HepG2 (cell line): ENCODE measurements around the gene GGA2. TPM values are rescaled to one million over a fixed set of nuclear protein-coding genes. Genes with fewer than 3 reads are reported as not detected.

Experiments used
- AGO1 ChIP-seq: fragments of 200-400 bp; formaldehyde crosslinking; IDR thresholded peaks from 2 replicates; pipeline ENCODE4 v1.6.1; 2017; ENCODE audit warnings: mild to moderate bottlenecking, low read depth, low read length, moderate library complexity; ENCODE audit not compliant: poor library complexity, severe bottlenecking
- ATF7-NPFF ChIP-seq: sonication (generic); formaldehyde crosslinking; IDR thresholded peaks from 2 replicates; pipeline ENCODE4 v1.8.1; 2023; ENCODE audit warnings: mild to moderate bottlenecking, low read depth, missing genetic modification reagents, moderate library complexity
- BCL3 ChIP-seq: sonication (generic); formaldehyde crosslinking; IDR thresholded peaks from 2 replicates; pipeline ENCODE4 v1.5.1; 2020; ENCODE audit warnings: mild to moderate bottlenecking, missing genetic modification reagents, moderate library complexity
- BORCS8-MEF2B ChIP-seq: sonication (generic); formaldehyde crosslinking; IDR thresholded peaks from 2 replicates; pipeline ENCODE4 v1.8.0; 2022; ENCODE audit warnings: mild to moderate bottlenecking, missing genetic modification reagents
- EEA1 ChIP-seq: sonication (generic); formaldehyde crosslinking; IDR thresholded peaks from 2 replicates; pipeline ENCODE4 v1.5.1; 2020; ENCODE audit warnings: mild to moderate bottlenecking, missing genetic modification reagents, borderline replicate concordance
- EED ChIP-seq: sonication (generic); formaldehyde crosslinking; IDR thresholded peaks from 2 replicates; pipeline ENCODE4 v1.5.0; 2020; ENCODE audit warnings: mild to moderate bottlenecking, missing genetic modification reagents
- HES4 ChIP-seq: sonication (generic); formaldehyde crosslinking; IDR thresholded peaks from 2 replicates; pipeline ENCODE4 v1.9.0; 2021; ENCODE audit warnings: mild to moderate bottlenecking, missing genetic modification reagents, borderline replicate concordance
- KDM4B ChIP-seq: sonication (generic); formaldehyde crosslinking; IDR thresholded peaks from 2 replicates; pipeline ENCODE4 v1.4.0; 2020; ENCODE audit warnings: missing genetic modification reagents
- NR0B2 ChIP-seq: sonication (generic); formaldehyde crosslinking; IDR thresholded peaks from 2 replicates; pipeline ENCODE4 v1.4.0; 2020; ENCODE audit warnings: mild to moderate bottlenecking, missing genetic modification reagents
- NRL ChIP-seq: sonication (generic); formaldehyde crosslinking; IDR thresholded peaks from 2 replicates; pipeline ENCODE4 v1.5.0; 2020; ENCODE audit warnings: missing genetic modification reagents, mild to moderate bottlenecking, moderate library complexity, borderline replicate concordance
- PHF8 ChIP-seq: sonication (generic); formaldehyde crosslinking; IDR thresholded peaks from 2 replicates; pipeline ENCODE4 v1.5.0; 2020; ENCODE audit warnings: missing genetic modification reagents
- PTBP1 ChIP-seq: fragments of 200-400 bp; formaldehyde crosslinking; IDR thresholded peaks from 2 replicates; pipeline ENCODE4 v1.6.1; 2018; ENCODE audit warnings: low read length, low read depth; ENCODE audit not compliant: poor library complexity, severe bottlenecking
- RBAK ChIP-seq: sonication (generic); formaldehyde crosslinking; IDR thresholded peaks from 2 replicates; pipeline ENCODE4 v1.5.1; 2020; ENCODE audit warnings: mild to moderate bottlenecking, missing genetic modification reagents
- SMAD9 ChIP-seq: sonication (generic); formaldehyde crosslinking; IDR thresholded peaks from 2 replicates; pipeline ENCODE4 v1.5.1; 2020; ENCODE audit warnings: mild to moderate bottlenecking, missing genetic modification reagents
- TARDBP ChIP-seq: sonication (generic); formaldehyde crosslinking; IDR thresholded peaks from 2 replicates; pipeline ENCODE4 v1.8.0; 2022; ENCODE audit warnings: mild to moderate bottlenecking, missing genetic modification reagents
- ZBTB14 ChIP-seq: sonication (generic); formaldehyde crosslinking; IDR thresholded peaks from 2 replicates; pipeline ENCODE4 v1.4.0; 2020; ENCODE audit warnings: missing genetic modification reagents
- ZBTB20 ChIP-seq: sonication (generic); formaldehyde crosslinking; IDR thresholded peaks from 2 replicates; pipeline ENCODE4 v1.8.1; 2023; ENCODE audit warnings: missing genetic modification reagents, low read depth, mild to moderate bottlenecking, borderline replicate concordance
- ZFX ChIP-seq: sonication (generic); formaldehyde crosslinking; IDR thresholded peaks from 2 replicates; pipeline ENCODE4 v1.4.0; 2020; ENCODE audit warnings: mild to moderate bottlenecking, low read depth, missing genetic modification reagents, moderate library complexity
- ZNF329 ChIP-seq: sonication (generic); formaldehyde crosslinking; IDR thresholded peaks from 2 replicates; pipeline ENCODE4 v1.9.0; 2021; ENCODE audit warnings: low read depth, mild to moderate bottlenecking, missing genetic modification reagents
- ZNF737 ChIP-seq: sonication (generic); formaldehyde crosslinking; IDR thresholded peaks from 2 replicates; pipeline ENCODE4 v1.5.0; 2020; ENCODE audit warnings: missing genetic modification reagents, mild to moderate bottlenecking, borderline replicate concordance
- ZNF747 ChIP-seq: sonication (generic); formaldehyde crosslinking; IDR thresholded peaks from 2 replicates; pipeline ENCODE4 v1.8.1; 2023; ENCODE audit warnings: missing genetic modification reagents, mild to moderate bottlenecking, borderline replicate concordance
- ZSCAN21 ChIP-seq: sonication (generic); formaldehyde crosslinking; IDR thresholded peaks from 2 replicates; pipeline ENCODE4 v1.8.0; 2022; ENCODE audit warnings: mild to moderate bottlenecking, missing genetic modification reagents, moderate library complexity, borderline replicate concordance
- ZZZ3 ChIP-seq: sonication (generic); formaldehyde crosslinking; IDR thresholded peaks from 2 replicates; pipeline ENCODE4 v1.4.0; 2020; ENCODE audit warnings: missing genetic modification reagents, mild to moderate bottlenecking, borderline replicate concordance
- polyA plus RNA-seq, 8 experiments: library from polyadenylated mRNA; depleted of rRNA in 3 of 8; stranded (reverse) in 7 of 8; unstranded in 1 of 8; fragments of >200 nt; fragmentation: Illumina TruSeq in 4 of 8; extraction: Trizol in 4 of 8; gene quantifications; 2 replicates each; pipeline versions ENCODE4 v1.2.1 to v1.2.3, GENCODE V29; 2011 to 2016; ENCODE audit warnings: low read depth in 4 of 8, missing spikeins in 1 of 8, mixed read lengths in 1 of 8; ENCODE audit not compliant: insufficient read depth in 1 of 8
- total RNA-seq, 5 experiments: library from RNA; depleted of rRNA; stranded (reverse); fragments of >200 nt; fragmentation: Illumina TruSeq; extraction: Trizol; gene quantifications; 2 replicates each; pipeline ENCODE4 v1.2.3, GENCODE V29; 2016; ENCODE audit warnings: low read depth in 1 of 5
- TF ChIP-seq, protein P1 (sequence below): sonication (generic); formaldehyde crosslinking; IDR thresholded peaks from 2 replicates; pipeline ENCODE4 v1.5.0; 2020; ENCODE audit warnings: missing genetic modification reagents

GGA2 gene
- total and polyA plus RNA-seq, 2 of the 13 experiments (the other 11 are each of a cell fraction or from before 2014, with no cell fraction given) = 51.5 to 69.8 TPM

GRCh38 chr16:23557779-23558702, 47.7 kb upstream of the GGA2 start (continued):
- TF ChIP-seq ZSCAN21 (CRISPR knock-in tag) (0 out of 2 replicates have a peak, but pooled peaks have one; percentile 20), TARDBP (CRISPR knock-in tag) (peak; percentile 12; the same call in 1 of the 2 replicates), EED (CRISPR knock-in tag) (peak; percentile 95; the same call in 1 of the 2 replicates), ATF7-NPFF (CRISPR knock-in tag) (peak; percentile 9; the same call in 1 of the 2 replicates), PTBP1 (no peak), ZNF737 (peak; percentile 62; the same call in 1 of the 2 replicates), HES4 (CRISPR knock-in tag) (peak; percentile 52; the same call in 1 of the 2 replicates), ZBTB14 (CRISPR knock-in tag) (0 out of 2 replicates have a peak, but pooled peaks have one; percentile 3), ZZZ3 (CRISPR knock-in tag) (0 out of 2 replicates have a peak, but pooled peaks have one; percentile 27), NR0B2 (peak; percentile 75; the same call in 1 of the 2 replicates), BORCS8-MEF2B (peak; percentile 4; the same call in 1 of the 2 replicates), PHF8 (CRISPR knock-in tag) (no peak), ZBTB20 (CRISPR knock-in tag) (no peak; the same call in 1 of the 2 replicates), SMAD9 (CRISPR knock-in tag) (no peak), RBAK (CRISPR knock-in tag) (0 out of 2 replicates have a peak, but pooled peaks have one; percentile 21), ZNF329 (peak; percentile 92; the same call in 1 of the 2 replicates), NRL (CRISPR knock-in tag) (peak; percentile 14; the same call in 1 of the 2 replicates), KDM4B (CRISPR knock-in tag) (peak; percentile 14; the same call in 1 of the 2 replicates), AGO1 (peak; percentile 69), ZFX (peak; percentile 52), ZNF747 (peak; percentile 18; the same call in 1 of the 2 replicates), BCL3 (CRISPR knock-in tag) (peak; percentile 93), EEA1 (0 out of 2 replicates have a peak, but pooled peaks have one; percentile 70)
- TF ChIP-seq, protein P1, sequence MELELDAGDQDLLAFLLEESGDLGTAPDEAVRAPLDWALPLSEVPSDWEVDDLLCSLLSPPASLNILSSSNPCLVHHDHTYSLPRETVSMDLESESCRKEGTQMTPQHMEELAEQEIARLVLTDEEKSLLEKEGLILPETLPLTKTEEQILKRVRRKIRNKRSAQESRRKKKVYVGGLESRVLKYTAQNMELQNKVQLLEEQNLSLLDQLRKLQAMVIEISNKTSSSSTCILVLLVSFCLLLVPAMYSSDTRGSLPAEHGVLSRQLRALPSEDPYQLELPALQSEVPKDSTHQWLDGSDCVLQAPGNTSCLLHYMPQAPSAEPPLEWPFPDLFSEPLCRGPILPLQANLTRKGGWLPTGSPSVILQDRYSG (CRISPR knock-in tag) = peak; percentile 83; the same call in 1 of the 2 replicates
